ENCODE results near the gene SMARCC2.

Gene SMARCC2

GRCh38 chr12:56219840-56220239 lies 30.6 kb upstream of the SMARCC2 start:
- no peak for DNase-seq
- H3K4me1 ChIP-seq, result no peaks in the 10 kb centered on the region
- TF ChIP-seq, protein P1, sequence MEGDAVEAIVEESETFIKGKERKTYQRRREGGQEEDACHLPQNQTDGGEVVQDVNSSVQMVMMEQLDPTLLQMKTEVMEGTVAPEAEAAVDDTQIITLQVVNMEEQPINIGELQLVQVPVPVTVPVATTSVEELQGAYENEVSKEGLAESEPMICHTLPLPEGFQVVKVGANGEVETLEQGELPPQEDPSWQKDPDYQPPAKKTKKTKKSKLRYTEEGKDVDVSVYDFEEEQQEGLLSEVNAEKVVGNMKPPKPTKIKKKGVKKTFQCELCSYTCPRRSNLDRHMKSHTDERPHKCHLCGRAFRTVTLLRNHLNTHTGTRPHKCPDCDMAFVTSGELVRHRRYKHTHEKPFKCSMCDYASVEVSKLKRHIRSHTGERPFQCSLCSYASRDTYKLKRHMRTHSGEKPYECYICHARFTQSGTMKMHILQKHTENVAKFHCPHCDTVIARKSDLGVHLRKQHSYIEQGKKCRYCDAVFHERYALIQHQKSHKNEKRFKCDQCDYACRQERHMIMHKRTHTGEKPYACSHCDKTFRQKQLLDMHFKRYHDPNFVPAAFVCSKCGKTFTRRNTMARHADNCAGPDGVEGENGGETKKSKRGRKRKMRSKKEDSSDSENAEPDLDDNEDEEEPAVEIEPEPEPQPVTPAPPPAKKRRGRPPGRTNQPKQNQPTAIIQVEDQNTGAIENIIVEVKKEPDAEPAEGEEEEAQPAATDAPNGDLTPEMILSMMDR (IDR thresholded peaks at IDR 0.05; ENCODE audit: low read depth, low read length), result no peak
- no peak overlapping the region for H3K4me3 ChIP-seq (ENCODE audit: low read depth, low read length)
- peaks cover 5% of the 10 kb centered on the region; the same call in 1 of the 2 replicates for H3K36me3 ChIP-seq
- H3K27me3 ChIP-seq, result no peaks in the 10 kb centered on the region
- H3K9me3 ChIP-seq, result no peaks in the 10 kb centered on the region

DNA sequence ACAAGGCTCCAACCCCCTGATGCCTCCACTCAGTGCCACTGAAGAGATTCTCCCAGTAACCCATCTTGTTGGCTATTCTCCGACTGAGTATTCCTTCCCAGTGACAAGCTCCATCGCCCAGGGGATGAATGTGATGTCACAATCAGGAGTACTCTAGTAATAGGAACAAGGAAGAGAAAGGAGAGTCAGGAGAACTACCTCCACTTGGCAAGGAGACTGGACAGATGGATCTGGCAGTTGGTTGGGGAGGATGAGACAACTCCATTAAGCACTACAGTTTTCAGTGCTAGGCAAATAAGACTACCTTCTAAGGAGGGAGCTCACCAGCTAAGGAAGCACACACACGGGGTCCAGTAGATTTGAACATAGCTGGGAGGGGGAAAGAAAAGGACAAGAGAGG lies 27.2 kb upstream of the SMARCC2 start:
- no peaks in the 10 kb centered on the region for H3K9me3 ChIP-seq
- H3K27me3 ChIP-seq, result no peaks in the 10 kb centered on the region
- H3K4me3 ChIP-seq (ENCODE audit: low read depth, low read length), result no peak overlapping the region
- no peak for DNase-seq
- H3K4me1 ChIP-seq, result no peaks in the 10 kb centered on the region
- H3K36me3 ChIP-seq, result peaks cover 33% of the 10 kb centered on the region
- TF ChIP-seq, protein P1 (IDR thresholded peaks at IDR 0.05; ENCODE audit: low read depth, low read length), result no peak

DNA sequence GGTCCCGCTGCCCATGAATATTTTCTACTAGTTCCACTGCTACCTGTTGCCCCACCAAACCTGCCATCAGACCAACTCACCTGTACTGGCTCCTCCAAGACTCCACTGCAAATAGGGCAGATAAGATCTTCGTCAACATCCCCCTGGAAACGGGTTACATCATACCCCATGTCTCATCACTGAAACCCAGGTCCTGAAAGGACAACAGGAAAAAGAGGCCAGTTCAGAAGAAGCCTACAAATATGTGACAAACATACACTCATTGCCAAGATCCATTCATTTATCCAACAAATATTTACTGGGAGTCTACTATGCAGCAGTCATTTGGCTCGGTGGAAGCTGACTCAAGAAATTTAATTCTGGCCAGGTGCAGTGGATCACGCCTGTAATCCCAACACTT lies 24.6 kb upstream of the SMARCC2 start:
- no peaks in the 10 kb centered on the region for H3K27me3 ChIP-seq
- H3K36me3 ChIP-seq, result peaks cover 47% of the 10 kb centered on the region
- no peaks in the 10 kb centered on the region for H3K4me1 ChIP-seq
- H3K9me3 ChIP-seq, result no peaks in the 10 kb centered on the region
- DNase-seq, result no peak
- no peak overlapping the region for H3K4me3 ChIP-seq (ENCODE audit: low read depth, low read length)
- TF ChIP-seq, protein P1 (IDR thresholded peaks at IDR 0.05; ENCODE audit: low read depth, low read length), result no peak

GRCh38 chr12:56212361-56212760 lies 23.1 kb upstream of the SMARCC2 start:
- DNase-seq, result no peak
- Histone ChIP-seq H3K4me3 (ENCODE audit: low read depth, low read length) (no peak overlapping the region), H3K9me3 (no peaks in the 10 kb centered on the region), H3K4me1 (no peaks in the 10 kb centered on the region), H3K27me3 (no peaks in the 10 kb centered on the region), H3K36me3 (peaks cover 55% of the 10 kb centered on the region)
- TF ChIP-seq, protein P1 (IDR thresholded peaks at IDR 0.05; ENCODE audit: low read depth, low read length), result no peak

GRCh38 chr12:56208006-56208405 lies 18.7 kb upstream of the SMARCC2 start:
- Histone ChIP-seq H3K27me3 (no peaks in the 10 kb centered on the region), H3K36me3 (peaks cover 44% of the 10 kb centered on the region), H3K4me1 (no peaks in the 10 kb centered on the region), H3K4me3 (ENCODE audit: low read depth, low read length) (no peak overlapping the region), H3K9me3 (no peaks in the 10 kb centered on the region)
- TF ChIP-seq, protein P1 (IDR thresholded peaks at IDR 0.05; ENCODE audit: low read depth, low read length), result no peak
- DNase-seq, result no peak

GRCh38 chr12:56206452-56207166 lies 17.3 kb upstream of the SMARCC2 start:
- H3K9me3 ChIP-seq, result no peaks in the 10 kb centered on the region
- no peak overlapping the region for H3K4me3 ChIP-seq (ENCODE audit: low read depth, low read length)
- DNase-seq, result peak; percentile 79
- H3K36me3 ChIP-seq, result peaks cover 31% of the 10 kb centered on the region
- TF ChIP-seq, protein P1 (IDR thresholded peaks at IDR 0.05; ENCODE audit: low read depth, low read length), result peak; percentile 87
- H3K27me3 ChIP-seq, result no peaks in the 10 kb centered on the region
- H3K4me1 ChIP-seq, result no peaks in the 10 kb centered on the region

Data from BE2C (cell line).